Erythroblast (primary cell): Measurements from ENCODE around the gene NBL1.

ENCODE experiments used
- GATA1 ChIP-seq: IDR thresholded peaks from 2 replicates; pipeline ENCODE4 v1.6.1; 2011; ENCODE audit warnings: low read depth, mild to moderate bottlenecking, control low read depth, low read length, moderate library complexity
- POLR2A ChIP-seq: IDR thresholded peaks from 2 replicates; pipeline ENCODE4 v1.6.1; 2011; ENCODE audit warnings: mild to moderate bottlenecking, low read length

DNA sequence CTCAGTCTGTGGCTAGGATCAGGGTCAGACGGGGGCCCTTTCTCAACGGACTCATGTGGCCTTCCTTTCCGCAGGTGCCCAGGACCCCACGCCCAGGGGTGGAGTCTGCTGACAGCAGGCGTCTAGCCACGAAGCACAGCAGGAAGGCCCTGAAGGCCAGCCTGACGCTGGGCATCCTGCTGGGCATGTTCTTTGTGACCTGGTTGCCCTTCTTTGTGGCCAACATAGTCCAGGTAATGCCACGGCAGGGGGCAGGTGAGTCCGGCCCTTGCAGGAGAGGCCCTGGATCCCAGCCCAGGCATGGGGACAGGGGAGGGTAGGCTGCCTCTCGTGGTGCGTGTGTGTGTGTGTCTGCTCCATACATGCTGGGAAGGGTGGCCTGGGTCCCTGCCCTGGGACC lies 34.4 kb downstream of the NBL1 start:
- TF ChIP-seq POLR2A: no peak
- TF ChIP-seq GATA1: no peak
